Hepatocyte (in vitro differentiated cells): ENCODE measurements around the gene TTC28.

Experiments used
- EZH2 ChIP-seq: fragments of 200-600 bp; sonication (generic); IDR thresholded peaks from 2 replicates; pipeline ENCODE4 v1.6.1; 2016; ENCODE audit warnings: antibody characterized with exemption, mild to moderate bottlenecking, borderline replicate concordance
- TF ChIP-seq, protein P1 (sequence below): fragments of 200-600 bp; sonication (generic); IDR thresholded peaks from 2 replicates; pipeline ENCODE4 v1.5.1; 2016; ENCODE audit warnings: antibody characterized with exemption, mild to moderate bottlenecking; ENCODE audit not compliant: poor library complexity

DNA sequence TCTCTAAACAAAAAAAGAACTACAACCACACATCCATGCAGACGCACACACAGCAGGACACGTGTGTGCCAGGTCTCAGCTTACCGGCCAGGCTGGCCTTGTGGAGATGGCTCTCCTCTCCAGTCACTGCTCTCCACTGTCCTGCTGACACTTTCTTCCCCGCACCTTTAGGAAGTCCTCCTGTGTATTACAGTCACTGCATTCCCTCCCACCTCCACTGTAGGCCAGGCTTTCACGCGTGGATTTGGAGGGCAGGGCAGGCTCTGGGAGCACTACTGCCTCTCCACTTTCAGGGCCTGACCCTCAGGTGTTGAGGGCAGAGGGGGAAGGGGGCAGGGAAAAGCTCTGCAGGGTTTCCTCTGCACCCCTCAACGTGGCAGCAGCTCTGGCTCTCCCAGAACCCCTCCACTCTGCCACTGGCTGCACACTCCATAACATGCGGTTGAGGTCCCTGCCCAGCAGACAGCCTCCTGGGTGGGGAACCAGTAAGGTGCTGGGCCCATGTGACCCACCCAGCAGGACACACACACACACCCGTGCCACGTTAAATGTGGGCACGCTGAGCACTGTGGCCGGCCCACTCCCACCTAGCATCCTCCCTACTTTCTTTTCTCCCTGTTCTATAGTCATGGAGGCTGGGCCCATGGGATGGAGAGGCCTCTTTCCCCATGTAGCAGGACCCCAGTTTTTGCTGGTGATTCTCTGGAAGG lies 653.6 kb downstream of the TTC28 start:
- TF ChIP-seq, protein P1, sequence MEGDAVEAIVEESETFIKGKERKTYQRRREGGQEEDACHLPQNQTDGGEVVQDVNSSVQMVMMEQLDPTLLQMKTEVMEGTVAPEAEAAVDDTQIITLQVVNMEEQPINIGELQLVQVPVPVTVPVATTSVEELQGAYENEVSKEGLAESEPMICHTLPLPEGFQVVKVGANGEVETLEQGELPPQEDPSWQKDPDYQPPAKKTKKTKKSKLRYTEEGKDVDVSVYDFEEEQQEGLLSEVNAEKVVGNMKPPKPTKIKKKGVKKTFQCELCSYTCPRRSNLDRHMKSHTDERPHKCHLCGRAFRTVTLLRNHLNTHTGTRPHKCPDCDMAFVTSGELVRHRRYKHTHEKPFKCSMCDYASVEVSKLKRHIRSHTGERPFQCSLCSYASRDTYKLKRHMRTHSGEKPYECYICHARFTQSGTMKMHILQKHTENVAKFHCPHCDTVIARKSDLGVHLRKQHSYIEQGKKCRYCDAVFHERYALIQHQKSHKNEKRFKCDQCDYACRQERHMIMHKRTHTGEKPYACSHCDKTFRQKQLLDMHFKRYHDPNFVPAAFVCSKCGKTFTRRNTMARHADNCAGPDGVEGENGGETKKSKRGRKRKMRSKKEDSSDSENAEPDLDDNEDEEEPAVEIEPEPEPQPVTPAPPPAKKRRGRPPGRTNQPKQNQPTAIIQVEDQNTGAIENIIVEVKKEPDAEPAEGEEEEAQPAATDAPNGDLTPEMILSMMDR: no peak
- TF ChIP-seq EZH2: no peak
